HCT116 (cell line): ENCODE results near the gene TK2. TPM values are rescaled to one million over a fixed set of nuclear protein-coding genes. Genes with fewer than 3 reads are reported as not detected.

Experiments
- ATAC-seq: fragments of 200-7000 bp; cut with Tn5 transposase; 2 replicates; pipeline ENCODE4 v1.9.1; 2020; ENCODE audit warnings: mild to moderate bottlenecking, moderate library complexity
- BruUV-seq: library from RNA; stranded (reverse); fragments of 400-500 nt; replicated peaks from 2 replicates; lab custom pipeline; 2021; lab: Mats Ljungman, UMichigan
- CTCF ChIA-PET: fragments of 300-600 bp; sonication (Branson Sonifier 250); formaldehyde crosslinking; loops from one replicate; lab custom pipeline; 2021; ENCODE audit warnings: antibody characterized with exemption; lab: Charles Lee
- POLR2A ChIA-PET: fragments of 300-600, 350-600 bp; sonication (Branson Sonifier 250); formaldehyde crosslinking; loops from one replicate; lab custom pipeline; 2021; ENCODE audit warnings: antibody characterized with exemption; lab: Charles Lee
- RAD21 ChIA-PET, 2 experiments: fragments of 300-600 bp; sonication (Branson Sonifier 250); formaldehyde crosslinking; loops; one replicate each; lab custom pipeline; 2023; ENCODE audit warnings: low total read pairs in 2 of 2; ENCODE audit not compliant: uncharacterized antibody in 2 of 2, unreplicated experiment in 2 of 2, low non-redundant PET in 1 of 2; lab: Charles Lee
- DNase-seq: peaks from one replicate; pipeline ENCODE4 v3.0.0-alpha.2; 2010; ENCODE audit warnings: low read depth, low spot score
- H2AFZ ChIP-seq: fragments of 200-600 bp; shearing (Covaris generic), sonication (generic); 2 replicates; pipeline ENCODE4 v1.6.1; 2017; ENCODE audit warnings: low read depth, mixed run types, mixed read lengths, antibody characterized with exemption, low read length; ENCODE audit not compliant: poor library complexity, severe bottlenecking
- H3K27ac ChIP-seq: 2 replicates; pipeline ENCODE4 v1.5.1; 2012; ENCODE audit warnings: low read depth, low read length
- H3K27me3 ChIP-seq: fragments of 200-600 bp; sonication (generic); 2 replicates; pipeline ENCODE4 v1.6.1; 2016; ENCODE audit warnings: mixed run types, low read length, mixed read lengths; ENCODE audit not compliant: insufficient read depth
- H3K36me3 ChIP-seq, 2 experiments: fragments of 200-500 bp in 1 of 2; fragments of 200-600 bp in 1 of 2; sonication (Bioruptor generic) in 1 of 2; sonication (generic) in 1 of 2; 2 replicates each; pipeline versions ENCODE4 v1.5.1 to v1.6.1; 2014 to 2016; ENCODE audit warnings: low read length in 2 of 2, inconsistent platforms in 1 of 2, mixed read lengths in 1 of 2, mixed run types in 1 of 2; ENCODE audit not compliant: insufficient read depth in 2 of 2, control insufficient read depth in 1 of 2
- H3K4me1 ChIP-seq, 2 experiments: fragments of 200-600 bp in 1 of 2; sonication (generic) in 1 of 2; 2 replicates each; pipeline versions ENCODE4 v1.5.1 to v1.6.1; 2012 to 2017; ENCODE audit warnings: low read length in 2 of 2, inconsistent platforms in 1 of 2, mild to moderate bottlenecking in 1 of 2, mixed read lengths in 1 of 2, mixed run types in 1 of 2, moderate library complexity in 1 of 2; ENCODE audit not compliant: insufficient read depth in 2 of 2, control insufficient read depth in 1 of 2
- H3K4me2 ChIP-seq: fragments of 200-600 bp; sonication (generic); 2 replicates; pipeline ENCODE4 v1.6.1; 2017; ENCODE audit warnings: mixed run types, low read length, mixed read lengths
- H3K4me3 ChIP-seq, 2 experiments: fragments of 200-600 bp in 1 of 2; sonication (generic) in 1 of 2; replicated peaks in 1 of 2; 2 replicates each; pipeline ENCODE4 v1.5.1; 2011 to 2016; ENCODE audit warnings: low read length in 2 of 2, control low read depth in 1 of 2, low read depth in 1 of 2, mild to moderate bottlenecking in 1 of 2, mixed read lengths in 1 of 2, mixed run types in 1 of 2
- H3K79me2 ChIP-seq: fragments of 200-600 bp; sonication (generic); 2 replicates; pipeline ENCODE4 v1.6.1; 2017; ENCODE audit warnings: mild to moderate bottlenecking, mixed run types, low read length, moderate library complexity, mixed read lengths; ENCODE audit not compliant: insufficient read depth
- H3K9ac ChIP-seq: fragments of 200-600 bp; sonication (generic); 2 replicates; pipeline ENCODE4 v1.6.1; 2016; ENCODE audit warnings: low read length, mixed read lengths
- H3K9me2 ChIP-seq: fragments of 200-600 bp; sonication (generic), shearing (Covaris generic); 2 replicates; pipeline ENCODE4 v1.6.1; 2017; ENCODE audit warnings: mixed run types, mild to moderate bottlenecking, moderate library complexity; ENCODE audit not compliant: insufficient read depth
- H3K9me3 ChIP-seq, 2 experiments: fragments of 200-500 bp in 1 of 2; fragments of 200-600 bp in 1 of 2; sonication (Bioruptor generic) in 1 of 2; sonication (generic) in 1 of 2; 2 replicates each; pipeline ENCODE4 v1.6.1; 2014 to 2017; ENCODE audit warnings: low read length in 2 of 2, mixed read lengths in 2 of 2, inconsistent platforms in 1 of 2, low read depth in 1 of 2, mild to moderate bottlenecking in 1 of 2, mixed run types in 1 of 2, moderate library complexity in 1 of 2; ENCODE audit not compliant: control insufficient read depth in 1 of 2, insufficient read depth in 1 of 2
- H4K20me1 ChIP-seq: fragments of 200-600 bp; sonication (generic), shearing (Covaris generic); 2 replicates; pipeline ENCODE4 v1.6.1; 2017; ENCODE audit warnings: mixed run types, mild to moderate bottlenecking, moderate library complexity; ENCODE audit not compliant: insufficient read depth
- ATF3 ChIP-seq: IDR thresholded peaks from 2 replicates; pipeline ENCODE4 v1.6.1; 2012
- CEBPB ChIP-seq: IDR thresholded peaks from 2 replicates; pipeline ENCODE4 v1.6.1; 2012; ENCODE audit warnings: low read depth
- CTCF ChIP-seq, 3 experiments: fragments of 200-600 bp in 1 of 3; sonication (generic) in 1 of 3; IDR thresholded peaks in 2 of 3; conservative IDR thresholded peaks in 1 of 3; 2 replicates each; pipeline ENCODE4 v1.5.1; 2012 to 2017; ENCODE audit warnings: low read depth in 2 of 3, low read length in 2 of 3, antibody characterized with exemption in 1 of 3, borderline replicate concordance in 1 of 3, control low read depth in 1 of 3, mild to moderate bottlenecking in 1 of 3, mixed read lengths in 1 of 3, mixed run types in 1 of 3, moderate library complexity in 1 of 3; ENCODE audit not compliant: insufficient read depth in 1 of 3
- EGR1 ChIP-seq: IDR thresholded peaks from 2 replicates; pipeline ENCODE4 v1.6.1; 2012; ENCODE audit warnings: low read depth
- EZH2 ChIP-seq: fragments of 200-600 bp; sonication (generic); IDR thresholded peaks from 2 replicates; pipeline ENCODE4 v1.6.1; 2017; ENCODE audit warnings: antibody characterized with exemption, mixed run types
- EZH2phosphoT487 ChIP-seq: fragments of 200-600 bp; IDR thresholded peaks from 2 replicates; pipeline ENCODE4 v1.6.1; 2018; ENCODE audit warnings: antibody characterized with exemption, borderline replicate concordance
- JUND ChIP-seq: IDR thresholded peaks from 2 replicates; pipeline ENCODE4 v1.6.1; 2012
- MAX ChIP-seq: IDR thresholded peaks from 2 replicates; pipeline ENCODE4 v1.6.1; 2012
- POLR2A ChIP-seq: IDR thresholded peaks from 2 replicates; pipeline ENCODE4 v1.7.0; 2011; ENCODE audit warnings: borderline replicate concordance; ENCODE audit not compliant: insufficient read depth, insufficient read length; ENCODE audit errors: extremely low read depth
- RAD21 ChIP-seq: IDR thresholded peaks from 2 replicates; pipeline ENCODE4 v1.6.1; 2012; ENCODE audit warnings: low read depth, mild to moderate bottlenecking
- REST ChIP-seq: IDR thresholded peaks from 2 replicates; pipeline ENCODE4 v1.6.1; 2012; ENCODE audit warnings: low read depth
- SIN3A ChIP-seq: IDR thresholded peaks from 2 replicates; pipeline ENCODE4 v1.6.1; 2012; ENCODE audit warnings: low read depth
- YY1 ChIP-seq: IDR thresholded peaks from 2 replicates; pipeline ENCODE4 v1.6.1; 2011; ENCODE audit warnings: low read length, low read depth, moderate library complexity, mild to moderate bottlenecking; ENCODE audit not compliant: insufficient replicate concordance; ENCODE audit errors: extremely low read depth
- ZFX ChIP-seq: fragments of 450-650 bp; IDR thresholded peaks from 2 replicates; pipeline ENCODE4 v1.6.1; 2017
- intact Hi-C: fragments of 100-400 bp; cut with micrococcal nuclease; formaldehyde crosslinking; loops from 2 replicates; pipeline ENCODE4 v1.10.0; 2022
- total RNA-seq: library from RNA; stranded (reverse); gene quantifications from one replicate; pipeline ENCODE4 v1.2.1, GENCODE V29; 2021; ENCODE audit not compliant: unreplicated experiment

TK2 gene
- total RNA-seq, 1 experiment from 2014 or later: 15.4 TPM

GRCh38 chr16:66538910-66539309 is 11.0 kb downstream of the TK2 start:
- no peak for ATAC-seq
- H3K36me3 ChIP-seq: no peaks in the 10 kb centered on the region; a peak in 1 of 4 replicates
- TF ChIP-seq RAD21 (no peak), ATF3 (no peak), JUND (no peak), REST (no peak), MAX (no peak), EZH2phosphoT487 (no peak), SIN3A (no peak), CEBPB (no peak), CTCF (IDR thresholded peaks at IDR 0.05 in 2 of 3, conservative IDR thresholded peaks at IDR 0.05 in 1 of 3; ENCODE audit: borderline replicate concordance in 1 of 3, insufficient read depth in 1 of 3, low read depth in 2 of 3, low read length in 2 of 3) (no peak), YY1 (no peak), EZH2 (no peak), POLR2A (no peak), ZFX (no peak), EGR1 (no peak)
- H3K4me1 ChIP-seq: no peaks in the 10 kb centered on the region
- no peak overlapping the region for H3K9ac ChIP-seq
- no peaks in the 10 kb centered on the region for H3K79me2 ChIP-seq
- intact Hi-C loops: no loop called here
- no peak overlapping the region for H3K4me3 ChIP-seq
- no peaks in the 10 kb centered on the region for H3K9me2 ChIP-seq
- H4K20me1 ChIP-seq: no peaks in the 10 kb centered on the region
- RAD21 ChIA-PET: no interaction called here
- POLR2A ChIA-PET: no interaction called here
- no peak for DNase-seq
- H3K9me3 ChIP-seq: no peaks in the 10 kb centered on the region
- H3K27me3 ChIP-seq: no peaks in the 10 kb centered on the region
- H3K27ac ChIP-seq: no peak overlapping the region
- no peak overlapping the region for H3K4me2 ChIP-seq
- CTCF ChIA-PET: interaction anchor here (0.7 kb wide), 1 partner anchor 17 kb away, joined by 3 read pairs; no protein-coding TSS in a partner anchor
- H2AFZ ChIP-seq: no peak overlapping the region
- BruUV-seq: no TSS peak
